NCI-H510A (cell line): Measurements from ENCODE around the gene LRRC4C.

Experiments
- DNase-seq: peaks from one replicate; lab custom pipeline; 2025; lab: John Stamatoyannopoulos, UW

The LRRC4C gene

DNA sequence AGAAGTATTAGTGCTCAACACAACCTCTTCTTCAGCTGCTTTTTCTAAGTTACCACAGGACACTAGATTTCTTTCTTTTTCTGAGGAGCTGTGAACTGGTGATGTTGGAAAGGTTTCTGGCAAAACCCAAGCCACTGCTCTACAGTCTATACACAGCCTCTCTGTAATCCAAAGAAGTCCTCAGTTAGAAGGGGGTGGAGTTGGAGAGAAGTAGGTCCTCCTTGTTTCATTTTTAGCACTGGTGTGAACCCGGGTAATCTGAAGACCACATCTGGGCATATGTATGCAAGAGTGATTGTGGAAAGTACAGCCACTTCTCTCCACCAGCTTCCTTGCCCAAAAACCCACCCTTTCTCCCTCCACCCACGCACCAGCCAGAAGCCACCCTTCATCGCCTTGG, 1168.1 kb downstream of the LRRC4C start:
- DNase-seq: no peak

DNA sequence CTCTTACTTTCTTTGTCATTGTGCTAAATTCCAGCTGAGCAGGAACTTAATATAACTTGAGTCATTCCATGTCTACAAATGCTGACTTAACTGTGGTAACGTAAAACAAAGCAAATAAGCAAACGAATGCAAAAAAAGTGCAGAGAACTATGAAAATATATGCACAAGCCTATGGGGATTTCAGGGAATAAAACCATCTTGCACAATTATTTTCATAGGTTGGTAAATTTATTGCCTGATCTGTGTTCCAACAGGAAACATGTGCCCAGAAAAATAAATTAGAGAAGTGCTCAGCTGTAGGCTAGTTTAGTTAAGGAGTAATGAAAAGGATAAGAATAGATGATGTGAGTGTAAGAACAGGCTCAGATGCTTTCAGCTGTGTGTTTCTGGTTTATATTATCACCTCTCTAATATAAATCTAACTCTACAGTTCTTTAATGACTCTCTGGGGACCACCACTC, 1169.3 kb downstream of the LRRC4C start:
- no peak for DNase-seq

DNA sequence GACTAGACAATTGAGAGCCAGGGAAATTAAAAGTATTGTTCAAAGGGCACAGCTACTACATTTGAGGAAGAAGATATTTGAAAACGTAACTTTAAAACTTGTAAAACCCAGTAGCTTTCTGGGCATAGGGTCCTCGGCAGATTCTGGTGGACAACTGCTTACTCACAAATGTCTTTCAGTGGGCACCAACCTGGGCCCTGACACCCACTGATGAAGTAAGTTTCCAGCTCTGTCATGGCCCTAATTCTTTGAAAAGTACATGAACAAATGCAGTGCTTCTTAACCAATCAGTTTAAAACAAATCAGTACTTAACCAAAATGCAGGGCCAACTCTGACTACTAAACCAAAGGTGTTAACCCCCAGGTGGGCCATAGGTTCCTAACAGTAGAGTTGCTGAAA, 1170.1 kb downstream of the LRRC4C start:
- DNase-seq: no peak

DNA sequence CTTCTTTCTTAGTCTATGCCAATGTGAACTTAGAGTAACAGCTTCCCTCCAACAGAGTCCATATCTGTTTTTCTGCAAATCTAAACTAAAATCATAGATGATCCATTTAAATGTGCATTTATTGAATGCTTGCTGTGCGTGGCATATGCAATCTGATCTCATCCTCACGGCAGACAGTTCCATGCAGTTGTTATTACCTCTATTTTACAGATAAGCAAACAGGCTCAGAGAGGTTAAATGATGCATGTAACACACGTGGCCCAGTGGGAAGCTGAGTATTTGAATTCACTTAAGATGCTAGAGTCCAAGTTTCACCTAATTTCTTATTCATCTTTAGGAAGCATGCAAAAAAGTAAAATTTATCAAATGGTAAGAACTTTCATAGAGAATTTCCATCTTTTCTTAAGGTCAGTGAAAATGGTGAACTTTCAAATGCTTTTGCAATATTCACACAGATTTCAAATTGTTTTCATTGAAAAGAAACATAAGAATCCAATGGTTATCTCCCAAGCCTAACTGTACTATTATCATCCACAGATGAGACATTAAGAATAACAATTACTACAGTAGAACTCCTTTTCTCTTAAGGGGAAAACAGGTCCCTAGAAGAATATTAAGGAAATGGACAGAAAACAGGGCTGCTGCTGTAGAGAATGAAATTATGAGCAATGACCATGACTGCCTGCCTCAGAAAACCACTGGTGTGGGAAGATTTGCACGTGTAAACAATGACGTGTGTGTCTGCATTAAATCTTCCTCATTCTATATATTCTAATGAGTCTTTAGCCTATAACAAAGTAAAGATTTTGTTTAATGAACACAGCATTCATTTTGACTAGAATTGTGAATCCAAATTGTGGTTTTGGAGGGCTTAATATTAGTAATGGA, 1171.3 kb downstream of the LRRC4C start:
- DNase-seq: no peak

DNA sequence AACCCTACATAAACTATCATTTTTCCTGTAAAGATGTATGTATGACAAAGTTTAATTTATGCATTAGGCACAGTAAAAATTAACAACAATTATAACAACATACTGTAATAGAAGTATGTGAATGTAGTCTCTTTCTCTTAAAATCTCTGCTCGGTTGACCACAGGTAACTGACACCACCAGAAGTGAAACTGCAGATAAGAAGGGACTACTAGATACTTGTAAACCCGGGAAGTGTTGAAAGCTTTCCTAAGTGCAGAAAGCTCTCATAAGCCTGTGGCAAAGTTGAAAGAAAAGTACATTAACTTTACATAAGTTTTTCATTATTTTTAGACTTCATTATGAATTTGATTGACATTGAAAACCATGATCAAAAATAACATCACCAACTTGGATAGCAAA, 1173.3 kb downstream of the LRRC4C start:
- DNase-seq: no peak

DNA sequence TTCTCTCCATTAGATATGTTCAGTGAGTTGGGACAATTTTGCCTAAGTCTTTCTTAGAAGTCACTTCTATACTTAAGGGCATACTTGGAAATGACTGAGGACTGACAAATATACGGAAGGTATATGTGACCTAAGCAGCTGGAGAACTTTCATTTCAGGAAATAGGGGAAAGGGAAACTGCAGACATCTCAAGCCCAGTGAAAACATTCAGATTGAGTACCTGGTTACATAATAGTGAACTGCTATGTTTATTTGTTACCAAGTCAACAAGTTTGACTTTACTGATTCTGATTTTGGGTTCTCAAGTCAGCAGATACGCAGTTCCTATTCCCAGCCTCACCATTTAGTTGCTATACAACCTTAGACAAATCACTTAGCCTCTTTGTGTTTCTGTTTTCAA, 1173.9 kb downstream of the LRRC4C start:
- DNase-seq: no peak

DNA sequence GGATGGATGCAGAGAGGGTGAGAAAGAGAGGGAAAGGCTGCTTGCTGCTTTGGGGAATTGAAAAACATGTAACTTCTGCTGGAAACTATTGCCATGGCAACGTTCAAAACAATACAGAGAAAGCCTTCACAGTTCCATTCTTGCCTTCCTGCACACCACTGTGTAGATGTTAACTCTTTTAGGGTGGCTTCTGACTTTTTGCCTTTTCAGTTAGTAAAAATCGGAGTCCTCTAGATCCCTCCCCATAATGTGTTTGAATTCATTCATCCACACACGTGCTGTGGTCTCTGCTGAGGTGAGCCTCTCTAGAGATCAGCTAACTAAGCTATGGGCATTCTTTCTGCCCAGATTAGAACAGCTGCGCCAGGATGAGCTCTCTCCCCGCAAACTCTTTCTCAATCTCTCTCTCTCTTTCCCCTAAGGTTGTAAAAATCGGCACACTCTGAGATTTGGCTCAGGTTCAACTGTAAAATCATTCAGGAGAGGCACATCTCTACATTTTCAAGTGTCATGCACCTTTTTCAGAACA, 1178.3 kb downstream of the LRRC4C start:
- DNase-seq: no peak

DNA sequence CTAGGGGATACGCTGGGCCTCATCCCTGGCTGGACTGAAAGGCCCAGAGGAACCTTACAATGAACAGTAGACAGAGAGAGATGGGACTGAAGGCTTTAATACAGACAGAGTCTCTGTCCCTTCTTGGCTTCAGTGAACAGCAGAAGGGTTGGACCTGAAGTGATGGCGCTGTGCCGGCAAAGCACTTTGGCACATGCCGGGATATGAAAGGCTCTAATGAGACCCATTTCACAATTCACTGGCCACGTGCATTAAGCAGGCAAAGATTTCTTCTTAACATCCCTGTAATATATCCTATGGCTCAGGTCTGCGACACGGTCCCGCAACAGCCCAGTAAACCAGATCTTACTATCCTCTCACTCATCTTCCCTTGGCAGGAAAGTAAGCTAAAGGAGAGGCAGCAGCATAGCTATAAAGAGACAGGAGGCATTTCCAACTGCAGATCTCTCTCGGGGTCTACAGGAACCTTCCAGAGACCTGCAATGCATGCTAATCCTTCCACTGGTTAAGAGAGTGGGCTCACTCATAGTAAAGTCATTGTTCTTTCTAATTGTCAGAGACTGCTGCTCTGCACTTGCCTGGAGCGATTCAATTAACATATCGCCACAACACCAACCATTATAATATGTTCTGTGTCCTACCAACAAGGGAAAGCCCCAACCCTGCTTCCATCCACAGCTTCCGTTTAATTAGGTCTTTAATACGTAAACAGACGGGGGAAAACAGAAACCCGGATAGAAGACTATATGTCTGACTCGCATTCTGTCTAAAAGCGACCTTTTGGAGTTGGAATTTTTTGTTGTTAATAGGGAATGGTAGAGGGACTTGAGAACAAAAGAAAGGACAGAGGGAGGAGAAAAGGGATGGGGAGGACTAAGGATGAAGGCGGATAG, 1179.0 kb downstream of the LRRC4C start:
- DNase-seq: no peak

DNA sequence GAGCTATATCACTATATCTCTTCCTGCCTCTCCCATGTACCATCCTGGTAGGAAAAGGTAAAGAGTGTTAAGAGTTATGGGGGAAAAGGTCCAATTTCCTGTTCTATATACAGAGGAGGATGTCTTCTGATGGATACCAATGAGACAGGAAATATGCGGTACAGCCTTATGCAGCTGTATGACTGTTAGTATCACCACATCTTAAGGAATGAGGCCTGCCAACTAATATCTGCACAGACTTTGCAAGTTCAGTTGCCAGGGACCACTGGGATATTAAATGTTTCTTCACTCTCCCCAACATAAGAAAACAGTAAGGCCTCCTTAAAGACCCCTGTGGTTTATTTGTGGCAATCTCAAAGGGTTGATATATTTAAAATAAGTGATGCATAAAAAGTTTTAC, 1182.5 kb downstream of the LRRC4C start:
- no peak for DNase-seq

DNA sequence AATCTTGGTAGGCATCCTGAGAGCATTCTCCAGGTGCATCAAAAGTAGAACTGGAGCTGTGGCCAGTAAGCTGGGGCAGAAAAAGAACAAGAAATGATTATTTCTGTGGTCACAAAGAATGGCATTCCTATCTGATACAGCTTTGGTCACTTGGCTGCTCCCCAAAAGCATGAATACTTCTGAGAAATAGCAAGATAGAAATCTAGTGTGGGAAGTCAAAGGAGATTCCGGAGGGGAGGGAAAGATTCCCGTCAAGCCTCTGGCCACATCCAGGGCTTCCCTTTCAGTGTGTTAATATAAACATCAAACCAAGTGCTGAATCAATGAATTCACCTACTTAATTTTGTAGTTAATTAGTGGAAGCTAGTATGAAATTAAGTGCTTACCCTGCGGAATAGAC, 1185.4 kb downstream of the LRRC4C start:
- DNase-seq: no peak

DNA sequence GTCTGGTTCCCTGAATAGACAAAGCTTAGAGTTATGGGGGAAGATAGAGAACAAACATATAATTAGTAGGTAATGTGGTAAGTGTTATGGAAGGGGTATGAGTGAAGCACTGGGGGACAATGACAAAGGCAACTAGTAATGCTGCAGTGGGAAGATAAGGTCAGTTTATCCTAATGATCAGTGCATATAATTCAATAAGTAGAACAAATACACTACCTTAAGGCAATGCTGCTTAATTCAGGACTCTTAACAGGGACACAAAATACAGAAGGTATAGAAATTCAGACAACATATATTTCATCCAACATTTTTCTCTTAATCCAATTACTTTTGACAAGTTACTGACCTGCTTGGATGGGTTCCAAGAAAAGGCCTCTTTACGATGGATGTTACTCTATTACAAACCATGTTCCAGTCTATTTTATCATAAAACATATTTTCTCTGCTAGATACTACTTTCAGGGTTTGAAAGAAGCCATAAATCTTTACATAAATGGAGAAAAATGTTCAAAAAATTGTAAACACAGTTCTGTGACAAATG, 1186.2 kb downstream of the LRRC4C start:
- no peak for DNase-seq

DNA sequence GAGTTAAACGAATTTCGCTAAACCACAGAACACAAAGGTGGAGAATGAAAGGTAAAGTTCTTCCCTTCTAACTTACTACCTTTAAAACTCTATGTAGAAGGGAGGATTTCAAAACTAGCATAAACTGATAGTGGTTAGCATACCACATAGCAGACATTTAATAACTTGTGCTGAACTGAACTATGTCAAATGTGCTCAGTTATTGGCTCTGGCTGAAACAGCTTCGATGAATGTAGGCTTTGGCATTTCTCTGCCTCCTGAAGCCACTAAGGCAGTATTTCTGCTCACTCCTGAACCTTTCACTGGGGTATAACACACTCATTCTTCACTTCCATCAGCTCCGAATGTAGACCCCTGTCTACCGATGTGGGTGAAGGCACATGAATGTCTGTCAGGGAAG, 1188.1 kb downstream of the LRRC4C start:
- DNase-seq: no peak

DNA sequence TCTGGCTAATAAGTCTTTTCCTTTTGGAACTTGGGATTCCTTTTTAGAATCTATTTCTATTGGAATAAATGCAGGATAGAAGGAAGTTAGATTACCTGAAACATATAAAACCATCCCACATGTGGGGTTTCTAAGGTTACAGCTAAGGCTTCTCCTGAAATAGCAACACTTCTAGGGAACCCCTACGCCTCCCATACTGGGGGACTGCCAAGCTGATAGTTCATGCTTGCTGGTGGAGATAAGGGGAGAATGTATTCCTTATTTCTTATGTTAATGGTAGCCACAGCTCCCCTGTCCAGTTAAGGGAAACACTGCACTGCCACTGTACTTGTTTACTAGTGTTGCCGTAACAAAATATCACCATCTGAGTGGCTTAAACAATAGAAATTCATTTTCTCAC, 1189.6 kb downstream of the LRRC4C start:
- DNase-seq: no peak

DNA sequence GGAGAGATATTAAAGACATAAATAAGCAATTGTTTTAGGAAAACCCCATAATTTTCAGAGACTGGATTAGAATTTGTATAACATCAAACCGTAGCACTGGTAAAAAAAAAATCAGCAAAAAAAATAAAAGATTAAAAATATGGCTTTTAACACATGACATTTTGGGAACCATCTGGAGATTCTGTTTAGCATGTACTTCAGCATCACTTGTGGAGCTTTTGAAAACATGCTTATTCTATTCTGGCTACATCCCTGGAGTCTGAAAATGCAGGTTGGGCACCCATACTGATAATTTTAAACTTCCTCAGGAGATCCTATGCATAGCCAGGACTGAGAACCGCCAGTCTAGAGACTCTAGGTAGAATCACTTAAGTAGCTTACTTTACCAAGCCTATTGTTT, 1190.9 kb downstream of the LRRC4C start:
- DNase-seq: no peak

DNA sequence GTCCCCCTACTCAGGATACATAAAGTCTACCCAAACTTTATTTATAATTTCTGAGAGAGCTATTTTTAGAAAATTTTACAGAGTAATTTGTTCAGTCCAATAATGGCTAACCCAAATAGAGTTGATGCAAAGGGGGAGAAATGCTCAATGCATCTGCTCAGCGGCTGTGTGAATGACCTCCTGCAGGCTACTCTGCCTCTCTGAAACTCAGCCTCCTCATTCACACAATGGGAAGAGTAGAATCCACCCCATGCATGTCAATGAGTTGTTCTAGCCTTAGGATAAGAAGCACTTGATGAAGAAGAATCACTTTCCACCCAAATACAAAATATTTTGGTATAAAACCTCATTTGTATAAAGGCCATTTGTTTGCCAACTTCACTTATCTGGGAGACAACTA, 1204.0 kb downstream of the LRRC4C start:
- no peak for DNase-seq

DNA sequence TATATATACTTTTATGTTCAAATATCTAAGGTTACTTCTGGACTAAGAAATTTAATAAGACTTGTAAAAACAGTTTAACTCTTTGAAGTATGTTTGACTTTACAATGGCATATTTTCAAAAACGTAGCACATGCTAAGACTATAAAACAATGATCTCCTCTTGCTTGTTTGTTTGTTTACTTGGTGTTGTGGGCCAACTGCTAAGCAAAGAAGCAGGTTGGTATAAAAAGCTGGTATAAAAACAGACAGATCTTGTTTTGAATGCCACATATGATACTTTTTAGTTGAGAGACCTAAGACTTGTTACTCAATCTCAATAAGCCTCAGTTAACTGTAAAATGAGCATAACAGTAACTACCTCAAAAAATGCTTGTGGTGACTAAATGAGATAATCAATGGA, 1206.3 kb downstream of the LRRC4C start:
- DNase-seq: no peak

DNA sequence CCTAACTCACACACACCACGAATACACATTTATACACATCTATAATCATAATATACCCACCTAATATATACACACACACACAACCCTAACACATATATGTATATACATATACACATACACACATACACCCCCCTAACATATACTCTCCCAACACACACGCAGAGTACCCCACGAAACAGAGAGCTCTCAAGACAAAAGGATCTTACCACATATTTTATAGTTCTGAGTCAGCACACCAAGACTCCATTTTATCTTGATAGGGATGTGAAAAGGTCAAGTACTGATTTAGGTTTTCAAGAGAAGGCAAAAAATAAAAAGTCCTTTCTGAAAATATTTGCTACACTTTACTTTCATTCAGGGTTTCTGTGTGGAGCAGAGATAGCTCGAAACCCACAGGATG, 1207.2 kb downstream of the LRRC4C start:
- no peak for DNase-seq

DNA sequence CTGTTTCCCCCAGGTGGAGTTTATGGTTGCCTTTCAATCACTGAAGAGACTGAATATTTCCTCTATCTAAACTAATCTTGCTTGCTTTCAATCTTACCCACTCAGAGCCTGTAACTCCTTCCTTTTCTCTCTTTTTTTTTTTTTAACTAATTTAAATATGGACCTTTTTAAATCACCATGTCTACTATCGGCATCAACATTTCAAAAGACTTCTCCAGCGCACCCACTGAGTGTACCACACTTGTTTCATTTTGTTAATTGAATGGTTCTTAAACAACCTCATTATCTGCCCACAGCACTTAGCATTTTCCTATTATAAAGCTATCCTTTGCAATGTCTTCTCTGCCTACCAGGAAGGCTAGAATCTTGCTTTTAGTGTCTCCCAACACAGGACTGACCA, 1212.5 kb downstream of the LRRC4C start:
- DNase-seq: no peak

DNA sequence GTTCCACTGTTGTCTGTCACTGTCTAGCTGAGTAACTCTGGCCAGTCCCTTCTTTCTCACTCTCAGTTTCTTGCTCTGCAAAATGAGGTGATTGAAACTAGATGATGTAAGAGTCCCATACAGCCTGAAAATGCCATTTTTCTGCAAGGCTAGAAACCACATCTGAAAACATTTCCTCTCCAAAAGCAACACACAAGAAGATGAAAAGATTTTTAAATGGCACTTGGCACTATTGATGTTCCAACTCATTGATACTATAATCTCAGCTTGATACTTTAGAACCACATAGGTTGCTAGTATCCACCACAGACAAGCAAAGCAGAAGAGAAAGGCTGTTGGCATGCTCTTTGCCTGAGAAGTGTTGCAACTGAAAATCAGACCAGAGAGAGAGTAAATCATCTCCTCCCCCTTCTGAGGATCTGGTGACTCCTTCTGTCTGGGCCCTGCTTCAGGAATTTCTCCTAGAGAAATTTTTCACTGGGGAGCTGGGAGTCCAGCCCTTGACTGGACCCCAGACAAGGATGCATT, 1217.9 kb downstream of the LRRC4C start:
- DNase-seq: no peak

DNA sequence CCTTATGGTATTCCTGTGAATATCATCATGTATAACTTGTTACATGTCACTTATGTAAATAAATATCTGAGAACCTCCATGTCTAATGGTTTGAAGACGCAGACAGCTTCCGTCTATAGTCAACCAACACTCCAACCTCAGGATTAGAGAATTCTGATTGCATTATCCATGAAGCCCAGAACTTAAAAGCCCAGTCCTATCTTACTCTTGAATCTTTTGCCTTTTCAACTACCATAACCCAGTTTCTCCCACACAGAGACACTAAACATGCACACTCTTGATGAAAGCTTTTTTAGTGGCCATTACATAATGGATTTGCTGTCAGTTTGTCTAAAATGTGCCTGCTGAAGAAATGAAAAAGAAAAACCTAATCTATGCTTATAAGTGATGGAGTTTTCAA, 1219.2 kb downstream of the LRRC4C start:
- no peak for DNase-seq

DNA sequence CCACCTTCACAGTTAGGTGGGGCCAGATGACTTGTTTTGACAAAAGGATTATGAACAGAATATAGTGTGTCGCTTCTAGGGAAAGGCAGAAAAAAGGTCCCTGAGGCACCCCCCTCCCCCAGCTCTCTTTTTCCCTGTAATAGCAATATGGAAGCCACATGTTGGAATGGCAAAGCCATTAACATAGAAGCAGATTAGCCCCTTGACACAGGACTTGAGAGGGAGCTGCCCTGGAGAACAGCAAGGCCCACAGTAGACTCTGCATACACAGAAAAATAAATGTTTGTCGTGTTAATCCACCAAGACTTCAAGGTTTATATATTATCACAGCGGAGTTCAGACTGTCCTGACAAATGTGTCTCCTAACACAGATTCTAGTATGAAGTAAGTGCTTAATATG, 1222.9 kb downstream of the LRRC4C start:
- DNase-seq: no peak

DNA sequence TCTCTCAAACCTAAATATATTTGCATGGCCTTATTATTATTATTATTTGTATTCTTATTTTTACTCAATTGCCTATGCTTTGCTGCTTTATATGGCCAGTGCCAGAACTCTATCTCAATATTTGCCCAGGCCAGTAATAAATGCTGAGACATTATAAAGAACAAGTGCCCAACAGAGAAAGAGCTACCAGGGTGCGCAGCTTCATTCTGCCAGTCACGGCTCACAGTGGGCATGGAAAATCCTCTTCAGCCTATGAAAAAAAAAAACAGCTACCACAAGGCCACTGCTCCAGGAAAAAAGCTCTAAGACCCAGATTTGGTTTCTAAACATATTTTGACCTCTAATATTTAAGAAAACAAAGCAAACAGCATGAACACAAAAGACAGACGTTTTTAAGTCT, 1223.6 kb downstream of the LRRC4C start:
- DNase-seq: no peak
